Stimulated activated CD8-positive, alpha-beta memory T cell treated with anti-CD3 and anti-CD28 coated beads, Interleukin-4, amount 100 ng/mL, for 4 hours (primary cell): ENCODE measurements around the gene PHF14.
A peak's percentile ranks its signal among the peaks of the same experiment; 100 is the strongest.

Experiments
- DNase-seq, 2 donors: peaks; one replicate each; pipeline ENCODE4 v3.0.0-alpha.2; 2020; ENCODE audit warnings: low read depth in 2 of 2, low spot score in 1 of 2

Gene PHF14

GRCh38 chr7:11206177-11206899, 232.7 kb downstream of the PHF14 start:
- no peak for DNase-seq

- no peak for DNase-seq
These were observed 233.9 kb downstream of the PHF14 start for GRCh38 chr7:11207565-11207964.

- DNase-seq: no peak
These were observed 235.3 kb downstream of the PHF14 start for GRCh38 chr7:11208883-11209465.

- DNase-seq: no peak
These were observed 236.7 kb downstream of the PHF14 start for GRCh38 chr7:11210374-11210773.

GRCh38 chr7:11212080-11212711, 238.5 kb downstream of the PHF14 start:
- DNase-seq: peak; percentile 3 to 4

- DNase-seq: no peak
These were observed 239.1 kb downstream of the PHF14 start for GRCh38 chr7:11212816-11213215.

GRCh38 chr7:11213266-11213665, 239.6 kb downstream of the PHF14 start:
- DNase-seq: no peak

GRCh38 chr7:11216276-11216675, 242.6 kb downstream of the PHF14 start:
- no peak for DNase-seq

GRCh38 chr7:11217848-11218565, 244.3 kb downstream of the PHF14 start:
- no peak for DNase-seq
